GM18507 (cell line): ENCODE measurements around the gene KCNC1.

ENCODE experiments used
- DNase-seq: peaks from one replicate; pipeline ENCODE4 v3.0.0; 2011; ENCODE audit warnings: low read depth; ENCODE audit not compliant: insufficient read length; ENCODE audit errors: extremely low spot score
- FAIRE-seq: peaks from 2 replicates; lab custom pipeline; 2011; peaks lifted over from hg19 to GRCh38; lab: Jason Lieb, UNC

The KCNC1 gene

DNA sequence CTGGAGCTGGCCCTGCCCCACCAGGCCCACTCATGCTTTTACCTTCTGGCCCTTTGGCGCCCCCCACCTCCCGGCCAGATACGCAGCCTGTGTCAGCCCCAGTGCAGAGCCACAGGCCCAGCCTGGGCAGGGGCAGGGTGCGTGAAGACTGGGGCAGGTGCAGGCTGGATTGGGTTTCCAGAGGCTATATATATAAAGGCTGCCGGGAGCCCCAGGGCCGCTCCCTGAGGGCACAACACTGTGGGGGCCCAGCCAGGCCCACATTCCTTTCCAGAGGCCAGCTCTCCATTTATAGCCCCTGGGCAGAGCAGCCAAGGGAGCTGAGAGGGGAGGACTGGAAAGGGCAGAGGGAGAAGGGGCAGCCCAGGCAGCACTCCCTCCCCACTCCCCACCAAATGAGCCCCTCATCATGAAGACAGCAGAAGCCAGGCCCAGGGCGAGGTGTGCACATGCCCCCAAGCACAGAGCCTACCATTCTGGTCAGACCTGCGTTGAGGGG, 20.2 kb upstream of the KCNC1 start:
- DNase-seq (no peak), FAIRE-seq (no peak)

DNA sequence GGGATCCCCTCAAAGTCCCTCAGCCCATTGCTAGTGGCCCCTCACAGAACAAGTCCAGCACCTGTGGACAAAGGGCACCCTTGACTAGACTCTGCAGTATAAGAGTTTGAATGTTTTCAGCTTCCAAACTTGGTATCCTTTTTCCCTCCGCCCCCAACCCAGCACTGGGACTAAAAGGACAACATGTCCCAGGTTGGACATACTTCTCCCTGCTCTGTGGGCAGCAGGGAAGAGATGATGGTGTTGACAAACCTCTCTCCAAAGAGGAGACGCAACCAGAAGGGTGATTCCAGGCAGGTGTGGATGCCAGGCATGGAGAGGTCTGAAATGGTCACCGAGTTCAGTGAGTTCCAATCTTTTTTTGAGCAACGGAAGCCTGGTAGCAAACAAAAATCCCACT, 19.7 kb upstream of the KCNC1 start:
- FAIRE-seq (no peak), DNase-seq (no peak)

DNA sequence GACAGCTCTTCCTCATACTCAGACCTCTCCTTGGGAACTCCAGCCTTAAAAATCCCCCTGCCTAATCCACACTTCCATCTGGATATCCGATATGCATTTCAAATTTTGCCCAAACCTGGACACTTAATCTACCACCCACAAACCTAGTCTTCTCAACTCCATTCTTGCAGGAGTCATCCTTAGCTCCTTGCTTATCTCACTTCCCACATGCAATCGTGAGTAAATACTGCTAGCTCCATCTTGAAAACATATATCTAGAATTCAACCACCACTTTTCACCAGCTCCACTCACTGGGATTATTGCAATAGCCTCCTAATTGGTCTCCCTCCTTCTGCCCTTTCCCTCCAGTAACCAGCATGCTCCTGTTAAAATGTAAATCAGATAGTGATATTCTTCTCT, 17.8 kb upstream of the KCNC1 start:
- FAIRE-seq, result no peak
- no peak for DNase-seq

DNA sequence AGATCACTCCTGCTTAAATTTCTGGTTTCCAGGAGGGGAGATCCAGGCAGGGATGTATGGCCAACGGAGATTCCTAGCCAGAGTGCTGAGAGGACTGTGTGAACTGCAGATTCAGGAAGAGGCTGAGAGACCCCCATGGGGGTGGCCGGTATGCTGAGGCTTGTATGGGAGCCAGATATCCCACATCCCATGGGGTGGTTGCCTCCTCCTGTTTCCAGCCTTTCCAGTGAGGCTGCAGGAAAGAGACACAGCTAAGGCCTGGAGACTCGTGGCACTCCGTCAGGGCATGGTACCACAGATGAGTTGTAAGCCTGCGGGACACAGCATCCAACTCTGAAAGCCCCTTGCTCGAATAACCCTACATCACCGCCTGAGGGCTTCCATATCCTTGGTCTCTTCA, 16.6 kb upstream of the KCNC1 start:
- DNase-seq, result no peak
- FAIRE-seq, result no peak

DNA sequence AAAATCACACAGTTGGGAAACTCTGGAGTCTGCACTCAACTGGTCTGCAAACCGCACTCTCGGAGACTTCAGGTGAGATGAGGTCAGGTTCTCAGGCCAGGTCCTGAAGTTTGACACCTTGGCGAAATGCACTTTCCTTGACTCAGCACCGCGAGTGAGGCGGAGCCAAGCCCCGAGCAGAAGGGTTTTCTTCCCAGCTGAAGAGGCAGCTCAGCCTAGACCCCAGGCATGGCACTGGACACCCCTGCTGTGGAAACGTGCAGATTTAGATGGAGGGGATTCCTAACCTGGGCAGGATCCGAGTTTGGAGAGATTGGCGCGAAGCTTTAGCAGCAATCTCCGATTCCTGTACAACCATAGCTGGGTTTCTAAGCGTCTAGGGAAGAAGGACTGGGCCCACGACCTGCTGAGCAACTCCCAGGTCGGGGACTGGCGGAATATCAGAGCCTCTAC, 16.0 kb upstream of the KCNC1 start:
- no peak for FAIRE-seq
- no peak for DNase-seq

DNA sequence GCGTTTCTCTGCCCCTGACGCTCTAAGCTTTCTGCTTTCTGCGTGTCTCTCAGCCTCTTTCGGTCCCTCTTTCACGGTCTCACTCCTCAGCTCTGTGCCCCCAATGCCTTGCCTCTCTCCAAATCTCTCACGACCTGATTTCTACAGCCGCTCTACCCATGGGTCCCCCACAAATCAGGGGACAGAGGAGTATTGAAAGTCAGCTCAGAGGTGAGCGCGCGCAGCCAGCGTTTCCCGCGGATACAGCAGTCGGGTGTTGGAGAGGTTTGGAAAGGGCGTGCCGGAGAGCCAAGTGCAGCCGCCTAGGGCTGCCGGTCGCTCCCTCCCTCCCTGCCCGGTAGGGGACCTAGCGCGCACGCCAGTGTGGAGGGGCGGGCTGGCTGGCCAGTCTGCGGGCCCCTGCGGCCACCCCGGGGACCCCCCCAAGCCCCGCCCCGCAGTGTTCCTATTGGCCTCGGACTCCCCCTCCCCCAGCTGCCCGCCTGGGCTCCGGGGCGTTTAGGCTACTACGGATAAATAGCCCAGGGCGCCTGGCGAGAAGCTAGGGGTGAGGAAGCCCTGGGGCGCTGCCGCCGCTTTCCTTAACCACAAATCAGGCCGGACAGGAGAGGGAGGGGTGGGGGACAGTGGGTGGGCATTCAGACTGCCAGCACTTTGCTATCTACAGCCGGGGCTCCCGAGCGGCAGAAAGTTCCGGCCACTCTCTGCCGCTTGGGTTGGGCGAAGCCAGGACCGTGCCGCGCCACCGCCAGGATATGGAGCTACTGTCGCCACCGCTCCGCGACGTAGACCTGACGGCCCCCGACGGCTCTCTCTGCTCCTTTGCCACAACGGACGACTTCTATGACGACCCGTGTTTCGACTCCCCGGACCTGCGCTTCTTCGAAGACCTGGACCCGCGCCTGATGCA, 15.3 kb upstream of the KCNC1 start, which contains the start of gene MYOD1:
Gene MYOD1, plus strand, starts transcription at position 544 of the 910 bp plus-strand sequence. Its CDS starts 212 bp downstream, at position 756.
- no peak for FAIRE-seq
- no peak for DNase-seq

DNA sequence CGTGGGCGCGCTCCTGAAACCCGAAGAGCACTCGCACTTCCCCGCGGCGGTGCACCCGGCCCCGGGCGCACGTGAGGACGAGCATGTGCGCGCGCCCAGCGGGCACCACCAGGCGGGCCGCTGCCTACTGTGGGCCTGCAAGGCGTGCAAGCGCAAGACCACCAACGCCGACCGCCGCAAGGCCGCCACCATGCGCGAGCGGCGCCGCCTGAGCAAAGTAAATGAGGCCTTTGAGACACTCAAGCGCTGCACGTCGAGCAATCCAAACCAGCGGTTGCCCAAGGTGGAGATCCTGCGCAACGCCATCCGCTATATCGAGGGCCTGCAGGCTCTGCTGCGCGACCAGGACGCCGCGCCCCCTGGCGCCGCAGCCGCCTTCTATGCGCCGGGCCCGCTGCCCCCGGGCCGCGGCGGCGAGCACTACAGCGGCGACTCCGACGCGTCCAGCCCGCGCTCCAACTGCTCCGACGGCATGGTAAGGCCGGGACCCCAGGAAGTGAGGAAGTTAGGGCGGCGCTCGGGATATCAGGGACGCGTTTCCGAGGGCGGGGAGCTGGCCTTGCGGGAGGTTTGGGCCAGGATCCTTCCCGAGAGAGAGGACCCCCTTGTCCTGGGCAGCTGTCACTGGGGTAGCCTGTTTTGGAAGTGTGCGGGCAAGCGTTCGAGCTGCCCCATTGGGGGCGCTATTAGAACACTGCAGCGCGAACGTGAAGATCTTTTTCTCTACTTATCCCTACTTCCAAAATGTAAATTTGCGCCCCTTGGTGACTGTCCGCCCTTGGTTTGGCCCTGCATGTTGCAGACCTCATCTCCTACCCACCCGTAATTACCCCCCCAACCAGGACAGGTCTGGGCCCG, 14.4 kb upstream of the KCNC1 start:
- DNase-seq (no peak), FAIRE-seq (no peak)

DNA sequence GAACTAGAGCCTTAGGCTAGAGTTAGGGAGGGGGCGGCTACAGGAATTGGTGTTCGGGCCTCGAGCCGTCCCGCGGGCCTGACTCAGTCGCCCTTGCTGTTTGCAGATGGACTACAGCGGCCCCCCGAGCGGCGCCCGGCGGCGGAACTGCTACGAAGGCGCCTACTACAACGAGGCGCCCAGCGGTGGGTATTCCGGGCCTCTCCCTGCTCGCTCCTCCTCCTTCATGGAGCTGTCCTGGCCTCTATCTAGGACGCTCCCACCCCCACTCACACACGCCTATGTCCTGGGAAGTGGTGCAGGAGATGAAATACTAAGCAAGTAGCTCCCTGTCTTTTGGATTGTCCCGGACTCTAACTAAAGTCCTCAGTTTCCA, 13.8 kb upstream of the KCNC1 start:
- FAIRE-seq, result no peak
- no peak for DNase-seq

DNA sequence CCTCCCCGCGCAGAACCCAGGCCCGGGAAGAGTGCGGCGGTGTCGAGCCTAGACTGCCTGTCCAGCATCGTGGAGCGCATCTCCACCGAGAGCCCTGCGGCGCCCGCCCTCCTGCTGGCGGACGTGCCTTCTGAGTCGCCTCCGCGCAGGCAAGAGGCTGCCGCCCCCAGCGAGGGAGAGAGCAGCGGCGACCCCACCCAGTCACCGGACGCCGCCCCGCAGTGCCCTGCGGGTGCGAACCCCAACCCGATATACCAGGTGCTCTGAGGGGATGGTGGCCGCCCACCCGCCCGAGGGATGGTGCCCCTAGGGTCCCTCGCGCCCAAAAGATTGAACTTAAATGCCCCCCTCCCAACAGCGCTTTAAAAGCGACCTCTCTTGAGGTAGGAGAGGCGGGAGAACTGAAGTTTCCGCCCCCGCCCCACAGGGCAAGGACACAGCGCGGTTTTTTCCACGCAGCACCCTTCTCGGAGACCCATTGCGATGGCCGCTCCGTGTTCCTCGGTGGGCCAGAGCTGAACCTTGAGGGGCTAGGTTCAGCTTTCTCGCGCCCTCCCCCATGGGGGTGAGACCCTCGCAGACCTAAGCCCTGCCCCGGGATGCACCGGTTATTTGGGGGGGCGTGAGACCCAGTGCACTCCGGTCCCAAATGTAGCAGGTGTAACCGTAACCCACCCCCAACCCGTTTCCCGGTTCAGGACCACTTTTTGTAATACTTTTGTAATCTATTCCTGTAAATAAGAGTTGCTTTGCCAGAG, 13.2 kb upstream of the KCNC1 start:
- DNase-seq, result no peak
- FAIRE-seq, result no peak

DNA sequence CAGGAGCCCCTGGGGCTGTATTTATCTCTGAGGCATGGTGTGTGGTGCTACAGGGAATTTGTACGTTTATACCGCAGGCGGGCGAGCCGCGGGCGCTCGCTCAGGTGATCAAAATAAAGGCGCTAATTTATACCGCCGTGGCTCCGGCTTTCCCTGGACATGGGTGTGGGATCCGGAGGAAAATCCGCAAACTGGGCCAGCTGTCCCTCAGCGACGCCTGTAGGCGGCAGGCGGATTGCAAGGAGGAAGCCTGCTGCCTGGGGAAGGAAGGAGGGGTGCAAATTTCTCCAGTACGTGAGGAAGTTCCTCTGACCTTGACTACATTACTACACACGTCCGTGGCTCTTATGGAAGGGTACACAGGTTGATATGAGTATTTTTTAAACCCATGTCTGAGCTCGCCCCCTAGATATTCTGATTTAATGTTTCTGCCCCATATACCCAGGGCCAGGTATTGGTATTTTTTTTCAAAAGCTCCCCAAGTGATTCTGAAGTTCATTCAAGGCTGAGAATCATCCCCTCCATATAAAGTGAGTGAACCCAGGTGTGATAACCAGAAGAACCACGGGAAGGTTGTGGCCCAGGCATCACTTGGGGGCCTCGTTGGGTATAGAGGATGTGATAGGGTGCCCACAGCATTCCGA, 12.5 kb upstream of the KCNC1 start:
- DNase-seq (no peak), FAIRE-seq (no peak)

DNA sequence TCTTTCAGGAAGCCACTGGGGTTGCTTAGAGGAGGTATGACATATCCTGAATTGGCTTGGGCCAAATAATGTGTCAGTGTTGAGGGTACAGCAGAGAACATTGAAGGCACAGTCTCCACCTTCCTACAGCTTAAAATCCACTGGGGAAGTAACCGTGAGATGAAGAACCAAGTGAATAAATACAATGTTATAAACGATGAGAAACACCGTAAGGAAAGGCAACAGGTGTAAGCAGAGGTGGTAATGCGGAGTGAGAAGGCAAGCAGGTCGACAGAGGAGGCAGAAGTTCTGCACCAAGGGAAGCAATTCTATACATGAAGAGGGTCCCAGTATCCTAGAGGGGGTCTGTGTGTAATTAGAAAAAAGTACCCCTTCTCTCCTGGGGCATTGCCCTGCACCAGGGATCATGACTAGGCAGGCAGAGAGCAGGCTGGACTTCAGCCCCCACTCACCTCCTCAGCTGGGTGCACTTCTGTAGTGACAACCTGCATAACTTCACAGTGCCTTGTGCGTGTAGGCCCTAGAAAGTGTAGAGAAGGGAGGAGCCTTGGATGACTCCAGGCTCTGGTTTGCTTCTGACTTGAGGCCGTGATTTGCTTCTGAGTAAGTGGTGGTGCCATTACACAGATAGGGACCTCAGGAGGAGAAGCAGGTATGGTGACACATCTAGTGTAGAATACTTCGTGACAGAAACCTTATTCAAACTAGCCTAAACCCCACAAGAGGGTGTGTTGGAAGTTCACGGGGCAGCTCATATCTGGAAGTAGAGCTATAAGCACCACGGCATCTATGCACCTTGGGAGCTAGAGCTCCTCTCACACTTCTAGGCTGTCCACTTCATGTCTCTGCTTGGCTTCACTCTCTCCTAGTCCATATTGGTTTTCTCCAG, 10.3 kb upstream of the KCNC1 start:
- no peak for FAIRE-seq
- no peak for DNase-seq

DNA sequence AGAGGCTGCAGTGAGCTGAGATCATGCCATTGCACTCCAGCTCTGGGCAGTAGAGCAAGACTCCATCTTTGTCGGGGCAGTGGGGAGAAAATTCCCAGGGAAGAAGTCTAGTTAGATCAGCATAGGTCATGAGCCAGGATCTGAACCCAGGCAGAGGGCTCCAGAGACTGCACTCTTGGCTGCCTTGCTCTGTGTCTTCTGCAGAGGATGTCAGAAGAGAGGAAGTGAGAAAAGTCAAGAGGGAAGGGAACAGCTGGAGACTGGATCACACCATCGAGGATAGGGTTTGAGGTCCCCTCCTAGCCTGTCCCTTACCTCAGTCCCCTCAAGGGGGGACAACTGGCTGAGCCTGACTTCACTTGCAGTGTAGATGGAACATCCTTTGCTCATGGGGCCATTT, 9.4 kb upstream of the KCNC1 start:
- no peak for FAIRE-seq

DNA sequence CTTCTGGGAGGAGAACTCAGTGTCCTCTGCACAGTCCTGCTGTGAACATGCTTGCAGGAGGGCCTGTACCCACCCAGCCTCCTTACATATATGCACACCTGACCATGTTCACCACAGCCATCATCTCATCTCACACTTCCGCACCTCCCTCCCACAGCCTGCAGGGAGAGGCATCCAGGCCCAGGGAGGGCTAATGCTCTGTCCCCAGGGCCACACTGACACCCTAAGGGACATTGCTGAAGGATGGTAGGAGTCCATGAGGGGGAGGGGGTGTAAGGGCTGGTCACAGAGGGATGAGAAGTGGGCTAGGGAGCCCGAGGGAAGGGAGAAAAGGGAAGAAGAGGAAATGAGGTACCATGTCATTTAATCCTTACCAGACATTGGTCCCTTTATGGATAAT, 4.4 kb upstream of the KCNC1 start:
- no peak for FAIRE-seq

More for the DNA sequence above, 9.4 kb upstream of the KCNC1 start:
- DNase-seq, result no peak

DNA sequence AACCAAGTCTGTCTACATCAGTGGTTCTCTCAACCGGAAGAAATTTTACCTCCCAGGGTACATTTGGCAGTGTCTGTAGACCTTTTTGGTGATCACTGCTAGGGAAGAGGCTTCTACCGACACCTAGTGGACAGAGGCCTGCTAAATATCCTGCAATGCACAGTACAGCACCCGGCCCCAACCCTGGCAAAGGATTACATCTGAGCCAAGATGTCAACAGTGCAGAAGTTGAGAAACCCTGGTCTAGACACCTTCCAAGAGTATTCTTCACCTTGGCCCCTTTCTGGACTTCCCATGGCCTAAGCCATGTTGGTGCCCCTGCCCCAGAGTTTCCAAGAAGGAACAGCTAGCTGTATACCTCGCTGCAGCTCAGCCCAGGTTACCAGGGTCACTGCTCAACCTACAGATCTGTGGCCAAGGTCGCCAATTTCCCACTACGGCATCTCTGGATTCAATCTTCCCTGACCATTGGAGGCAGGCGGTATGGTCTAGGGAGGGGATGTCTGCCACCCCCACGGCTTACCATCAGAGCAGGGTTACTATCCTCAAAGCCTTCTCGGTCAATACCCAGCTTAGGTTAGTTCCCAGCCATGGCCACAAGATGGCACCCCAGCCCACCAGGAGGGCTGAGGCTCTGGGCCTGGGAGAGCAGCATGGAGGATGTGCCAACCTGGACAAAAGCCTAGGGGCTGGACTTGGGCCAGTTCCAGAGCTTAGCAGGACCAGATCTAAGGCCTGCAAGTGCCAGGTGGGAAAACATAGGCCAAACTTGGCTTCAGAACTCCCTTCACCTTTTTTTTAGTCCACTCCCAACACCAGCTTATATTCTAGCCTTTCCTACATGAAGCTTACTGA, 3.7 kb upstream of the KCNC1 start:
- FAIRE-seq (peak; percentile 73), DNase-seq (peak; percentile 66)

More for the DNA sequence above, 4.4 kb upstream of the KCNC1 start:
- no peak for DNase-seq

DNA sequence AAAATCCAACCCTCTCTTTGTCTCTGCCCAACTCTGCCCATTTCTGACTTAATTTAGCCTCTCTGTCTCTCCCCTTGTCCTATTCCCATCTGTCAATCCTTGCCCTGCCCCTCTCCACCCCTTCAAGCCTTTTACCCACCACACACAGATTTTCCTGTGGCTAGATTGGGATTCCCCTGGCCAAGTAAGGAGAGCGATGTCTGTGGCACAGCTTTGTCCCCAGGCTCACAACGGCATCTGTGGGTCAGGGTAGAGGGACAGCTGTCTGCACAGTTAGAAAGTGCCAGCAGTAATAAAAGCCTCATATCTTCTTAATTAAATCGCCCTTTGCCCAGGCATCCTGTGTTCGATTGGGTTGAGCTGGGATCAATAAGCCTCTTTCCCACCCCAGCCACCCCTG, 1.3 kb upstream of the KCNC1 start:
- DNase-seq (no peak), FAIRE-seq (no peak)

DNA sequence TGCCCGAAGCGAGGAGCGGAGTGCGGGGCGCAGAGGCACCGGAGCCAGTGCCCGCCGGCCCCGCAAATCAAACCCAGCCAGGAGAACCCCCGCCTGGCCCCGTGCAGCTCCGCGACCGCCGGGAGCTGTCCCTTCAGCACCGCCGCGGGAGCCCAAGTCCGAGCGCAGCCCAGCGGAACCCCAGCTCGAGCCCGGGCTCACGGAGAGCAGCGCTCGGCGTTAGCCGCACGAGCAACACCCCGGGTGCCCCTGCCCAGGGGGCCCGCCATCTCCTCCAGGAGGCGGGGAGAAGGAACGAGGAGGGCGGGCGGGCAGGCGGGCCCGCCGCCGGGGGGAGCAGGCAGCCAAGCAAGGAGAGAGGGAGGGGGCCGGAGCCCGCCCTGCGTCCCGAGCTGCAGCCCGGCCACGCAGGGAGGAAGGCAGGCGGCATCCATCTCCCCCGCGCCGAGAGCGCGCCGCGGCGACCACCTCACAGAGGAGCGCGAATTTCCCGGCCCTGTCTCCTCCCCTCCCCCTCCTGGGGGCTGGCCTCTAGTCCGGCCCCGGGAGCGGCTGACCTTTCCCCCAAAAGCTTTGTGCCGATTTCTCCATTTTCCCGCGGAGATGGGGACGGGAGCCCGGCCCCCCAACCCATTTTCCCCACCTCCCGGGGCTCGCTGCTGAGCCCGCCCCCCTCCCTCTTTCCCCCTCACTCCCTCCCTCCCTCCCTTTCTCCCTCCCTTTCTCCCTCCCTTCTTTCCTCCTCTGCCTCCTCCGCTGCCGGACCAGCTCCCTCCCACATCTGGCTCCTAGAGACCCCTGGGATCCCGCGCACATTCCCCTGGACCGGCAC, 621 bp downstream of the KCNC1 start:
- FAIRE-seq (peak; percentile 15), DNase-seq (no peak)
